ENCODE data around the gene PRDX5.

DNA sequence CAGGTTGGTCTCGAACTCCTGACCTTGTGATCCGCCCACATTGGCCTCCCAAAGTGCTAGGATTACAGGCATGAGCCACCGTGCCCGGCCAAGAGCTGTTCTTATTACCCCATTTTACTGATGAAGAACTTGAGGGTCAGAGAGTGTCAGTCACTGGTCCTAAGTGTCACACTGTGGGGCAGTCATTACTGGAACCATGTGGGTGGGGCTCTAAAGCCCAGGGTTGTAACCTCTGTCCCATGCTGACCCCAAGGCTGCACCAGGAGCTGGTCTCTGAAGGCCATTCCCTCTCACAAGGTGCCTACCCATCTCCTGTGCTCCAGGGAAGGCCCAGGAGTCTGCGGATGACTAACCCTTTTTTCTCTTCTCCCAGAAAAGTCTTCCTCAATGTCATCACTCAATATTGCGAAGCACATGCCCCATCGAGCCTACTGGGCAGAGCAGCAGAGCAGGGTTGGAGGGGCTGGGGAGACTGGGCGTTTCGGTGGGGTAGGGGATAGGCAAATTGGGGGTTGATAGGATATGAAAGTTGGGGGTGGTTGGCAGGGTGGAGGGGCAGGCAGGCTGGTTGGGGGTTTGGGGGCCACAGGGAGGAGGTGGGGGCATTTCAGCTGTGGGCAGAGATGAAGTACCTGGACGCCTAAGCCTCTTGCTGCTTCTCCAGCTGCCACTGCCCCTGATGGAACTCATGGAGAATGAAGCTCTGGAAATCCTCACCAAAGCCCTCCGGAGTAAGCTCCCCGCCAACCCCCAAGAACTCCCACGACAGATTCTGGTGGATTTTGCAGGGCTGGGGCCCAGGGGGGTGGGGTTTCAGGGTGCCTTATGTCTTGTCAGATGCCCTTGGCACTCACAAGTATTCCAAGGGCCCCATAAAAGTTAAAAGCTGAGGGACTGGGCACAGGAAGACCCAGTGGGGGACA is 14.6 kb upstream of the PRDX5 start:
- TF ChIP-seq JUNB (IDR thresholded peaks at IDR 0.05; ENCODE audit: unreplicated experiment): no peak
- TF ChIP-seq NANOG (IDR thresholded peaks at IDR 0.05; ENCODE audit: borderline replicate concordance): no peak
- TF ChIP-seq, protein P1, sequence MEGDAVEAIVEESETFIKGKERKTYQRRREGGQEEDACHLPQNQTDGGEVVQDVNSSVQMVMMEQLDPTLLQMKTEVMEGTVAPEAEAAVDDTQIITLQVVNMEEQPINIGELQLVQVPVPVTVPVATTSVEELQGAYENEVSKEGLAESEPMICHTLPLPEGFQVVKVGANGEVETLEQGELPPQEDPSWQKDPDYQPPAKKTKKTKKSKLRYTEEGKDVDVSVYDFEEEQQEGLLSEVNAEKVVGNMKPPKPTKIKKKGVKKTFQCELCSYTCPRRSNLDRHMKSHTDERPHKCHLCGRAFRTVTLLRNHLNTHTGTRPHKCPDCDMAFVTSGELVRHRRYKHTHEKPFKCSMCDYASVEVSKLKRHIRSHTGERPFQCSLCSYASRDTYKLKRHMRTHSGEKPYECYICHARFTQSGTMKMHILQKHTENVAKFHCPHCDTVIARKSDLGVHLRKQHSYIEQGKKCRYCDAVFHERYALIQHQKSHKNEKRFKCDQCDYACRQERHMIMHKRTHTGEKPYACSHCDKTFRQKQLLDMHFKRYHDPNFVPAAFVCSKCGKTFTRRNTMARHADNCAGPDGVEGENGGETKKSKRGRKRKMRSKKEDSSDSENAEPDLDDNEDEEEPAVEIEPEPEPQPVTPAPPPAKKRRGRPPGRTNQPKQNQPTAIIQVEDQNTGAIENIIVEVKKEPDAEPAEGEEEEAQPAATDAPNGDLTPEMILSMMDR (conservative IDR thresholded peaks at IDR 0.05; ENCODE audit: low read depth in 2 of 2): no peak
- no peak for TF ChIP-seq POLR2AphosphoS5 (IDR thresholded peaks at IDR 0.05; ENCODE audit: low read depth)
- TF ChIP-seq EZH2 (IDR thresholded peaks at IDR 0.05; ENCODE audit: low read depth, unreplicated experiment): no peak
- no peak for TF ChIP-seq CREB1 (CRISPR knock-in tag; IDR thresholded peaks at IDR 0.05; ENCODE audit: low read depth)
